NCI-H510A treated with DMSO at 0.1 percent for 48 hours (cell line): ENCODE measurements around the gene SLC6A7.

Experiments
- DNase-seq: peaks from one replicate; lab custom pipeline; 2025; lab: John Stamatoyannopoulos, UW

Gene SLC6A7

DNA sequence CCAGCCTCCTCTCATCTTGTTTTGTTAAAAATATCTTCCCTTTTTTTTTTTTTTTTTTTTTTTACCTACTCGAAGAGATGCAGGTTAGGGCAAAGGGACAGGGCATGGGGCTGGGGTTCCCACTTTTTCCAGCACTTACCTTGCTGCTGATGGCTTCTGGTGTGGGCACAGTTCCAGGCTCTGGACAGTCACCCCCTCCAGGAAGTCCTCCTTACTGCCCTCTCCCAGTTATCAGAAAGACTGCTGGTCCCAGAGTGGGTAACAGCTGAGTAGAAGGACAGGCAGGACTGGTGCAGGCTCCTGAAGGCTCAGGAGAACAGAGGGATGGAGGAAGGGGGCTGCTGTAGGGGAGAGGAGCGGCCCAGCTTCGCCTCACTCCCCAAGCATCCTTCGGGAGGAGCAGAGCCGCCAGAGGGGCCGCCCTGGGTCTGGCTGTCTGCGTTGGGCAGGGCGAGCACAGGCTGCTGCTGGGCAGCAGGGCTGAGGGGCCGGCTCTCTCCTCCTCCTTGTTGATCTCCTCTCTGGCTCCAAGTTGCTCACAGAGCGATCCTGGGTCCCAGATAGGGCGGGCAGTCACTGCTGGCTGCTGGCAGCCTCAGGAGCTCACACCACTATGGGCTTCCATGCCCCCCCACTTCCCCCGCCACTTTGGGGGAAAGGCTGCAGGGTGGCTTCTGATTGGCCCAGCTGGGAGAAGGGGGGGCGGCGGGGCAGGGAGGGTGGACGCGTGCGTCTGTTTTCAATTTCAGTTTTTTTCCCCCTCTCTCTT, 34.4 kb upstream of the SLC6A7 start, which contains the start of gene PDGFRB:
PDGFRB (minus strand) TSS at position 588 of the 769 bp plus-strand sequence. CDS start 18,798 bp downstream, outside the sequence.
- DNase-seq: peak; percentile 28

DNA sequence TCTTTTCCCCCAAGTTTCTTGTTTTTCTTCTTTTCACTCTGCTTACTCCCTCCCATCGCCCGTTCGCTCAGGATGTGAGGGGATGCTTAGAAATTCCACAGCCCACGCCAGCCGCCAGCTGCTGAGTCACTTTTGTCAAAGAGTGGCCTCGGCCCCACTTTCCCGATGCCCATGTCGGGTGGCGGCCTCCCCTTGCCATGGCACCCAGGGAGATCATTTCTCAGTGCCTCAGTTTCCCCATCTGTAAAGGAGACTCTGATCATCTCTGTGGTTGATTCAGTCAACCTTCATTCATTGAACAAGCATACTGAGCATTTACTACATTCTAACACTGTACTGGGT, 33.9 kb upstream of the SLC6A7 start:
- no peak for DNase-seq

DNA sequence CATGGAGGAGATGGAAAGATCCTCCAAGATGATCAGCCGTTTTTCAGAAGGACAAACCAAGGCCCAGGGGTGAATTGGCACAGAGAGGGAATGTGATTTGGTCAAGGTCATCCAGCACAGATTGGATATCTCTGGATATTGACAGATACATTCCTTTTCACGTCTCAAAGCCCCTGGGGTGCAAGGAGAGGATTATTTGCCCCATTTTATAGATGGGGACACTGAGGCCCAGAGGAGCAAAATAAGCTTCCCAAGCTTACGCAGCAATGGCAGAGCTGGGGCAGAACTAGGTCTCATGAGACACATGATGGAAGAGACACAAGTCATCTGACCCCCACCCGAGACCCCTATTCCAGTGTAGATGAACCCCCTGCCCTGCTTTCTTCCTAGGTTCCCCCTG, 33.3 kb upstream of the SLC6A7 start:
- no peak for DNase-seq

DNA sequence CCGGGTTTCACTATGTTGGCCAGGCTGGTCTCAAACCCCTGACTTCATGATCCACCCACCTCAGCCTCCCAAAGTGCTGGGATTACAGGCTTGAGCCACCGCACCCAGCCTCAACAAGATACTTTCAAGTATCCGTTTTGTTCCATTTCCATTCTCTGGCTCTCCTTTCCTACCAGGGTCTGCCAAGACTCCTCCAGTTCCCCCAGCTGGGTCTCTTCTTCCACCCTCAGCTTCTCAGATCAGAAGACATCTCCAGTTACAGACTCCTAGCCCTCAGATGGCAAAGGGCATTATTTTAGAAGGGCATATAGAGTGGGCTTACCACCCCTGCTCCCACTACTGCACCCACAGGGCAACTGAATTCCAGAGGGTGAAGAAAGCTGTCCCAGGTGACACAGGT, 32.7 kb upstream of the SLC6A7 start:
- no peak for DNase-seq

DNA sequence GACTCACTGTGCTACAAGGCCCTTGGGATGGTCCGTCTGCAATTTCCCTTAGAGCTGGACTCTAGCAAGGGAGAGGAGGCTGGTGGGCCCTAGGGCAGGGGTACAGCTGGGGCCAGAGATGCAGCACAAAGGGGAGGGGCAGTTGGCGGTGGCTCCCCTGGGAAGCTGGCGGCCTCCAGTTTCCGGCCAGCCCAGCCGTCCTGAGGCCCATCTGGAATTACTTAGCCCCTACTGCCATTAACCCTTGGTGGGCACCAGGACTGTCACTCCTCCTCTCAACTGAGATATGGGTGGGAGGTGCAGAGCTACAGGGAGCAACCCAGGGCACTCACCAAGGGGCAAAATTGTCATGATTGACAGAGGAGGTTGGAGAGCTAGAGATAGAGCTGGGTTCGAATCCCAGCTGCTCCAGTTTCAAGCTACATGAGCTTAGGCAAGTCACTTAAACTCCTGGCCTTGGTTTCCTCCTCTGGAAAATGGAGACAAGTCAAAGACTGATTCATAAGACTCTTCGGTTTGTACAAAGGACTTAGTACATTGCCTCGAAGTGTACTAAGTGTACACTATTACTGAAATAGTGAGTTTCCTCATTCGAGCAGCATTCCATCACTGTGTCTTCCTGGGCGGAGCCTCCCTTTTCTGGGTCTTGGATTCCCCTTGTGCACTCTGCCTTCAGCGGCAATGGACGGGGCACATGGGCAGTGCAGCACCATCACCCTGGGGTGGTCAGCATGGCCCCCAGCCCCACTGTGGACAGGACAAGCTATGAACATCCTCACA, 31.5 kb upstream of the SLC6A7 start:
- no peak for DNase-seq

DNA sequence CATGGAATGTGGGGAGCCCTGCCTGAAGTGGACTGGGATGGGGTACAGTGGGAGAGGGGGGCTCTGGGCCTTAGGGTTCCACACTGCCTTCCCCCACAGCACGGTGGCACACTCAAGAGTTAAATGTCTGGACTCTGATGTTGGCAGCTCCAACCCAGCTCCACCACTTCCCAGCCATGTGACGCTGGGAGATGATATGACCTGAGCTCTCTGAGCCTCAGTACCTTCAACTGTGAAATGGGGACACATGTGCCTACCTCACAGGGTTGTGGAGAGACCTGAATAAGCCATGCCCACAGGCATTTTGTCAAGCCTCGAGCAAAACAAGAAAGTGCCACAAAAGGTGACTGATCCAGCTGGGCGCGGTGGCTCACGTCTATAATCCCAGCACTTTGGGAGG, 30.8 kb upstream of the SLC6A7 start:
- DNase-seq: no peak

DNA sequence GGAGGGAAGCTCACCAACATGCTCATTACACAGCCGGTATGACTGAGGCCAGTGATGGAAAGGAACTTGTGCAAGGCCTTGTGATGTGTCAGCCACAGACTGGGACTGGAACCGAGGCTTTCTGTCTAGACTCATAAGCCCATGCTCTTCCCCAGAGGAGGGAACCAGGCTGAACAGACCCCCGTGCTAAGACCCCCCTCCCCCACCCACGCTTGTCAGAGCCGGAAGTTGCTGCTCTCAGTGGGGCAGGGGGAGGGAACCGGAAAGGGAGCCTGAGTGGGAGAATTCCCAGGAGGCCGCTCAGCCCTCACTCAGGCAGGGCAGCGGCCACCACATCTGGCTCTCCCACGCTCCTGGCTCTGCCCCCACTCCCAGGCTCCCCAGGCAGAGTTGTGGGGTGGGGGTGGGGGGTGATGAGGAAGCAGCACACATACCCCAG, 30.1 kb upstream of the SLC6A7 start:
- no peak for DNase-seq

DNA sequence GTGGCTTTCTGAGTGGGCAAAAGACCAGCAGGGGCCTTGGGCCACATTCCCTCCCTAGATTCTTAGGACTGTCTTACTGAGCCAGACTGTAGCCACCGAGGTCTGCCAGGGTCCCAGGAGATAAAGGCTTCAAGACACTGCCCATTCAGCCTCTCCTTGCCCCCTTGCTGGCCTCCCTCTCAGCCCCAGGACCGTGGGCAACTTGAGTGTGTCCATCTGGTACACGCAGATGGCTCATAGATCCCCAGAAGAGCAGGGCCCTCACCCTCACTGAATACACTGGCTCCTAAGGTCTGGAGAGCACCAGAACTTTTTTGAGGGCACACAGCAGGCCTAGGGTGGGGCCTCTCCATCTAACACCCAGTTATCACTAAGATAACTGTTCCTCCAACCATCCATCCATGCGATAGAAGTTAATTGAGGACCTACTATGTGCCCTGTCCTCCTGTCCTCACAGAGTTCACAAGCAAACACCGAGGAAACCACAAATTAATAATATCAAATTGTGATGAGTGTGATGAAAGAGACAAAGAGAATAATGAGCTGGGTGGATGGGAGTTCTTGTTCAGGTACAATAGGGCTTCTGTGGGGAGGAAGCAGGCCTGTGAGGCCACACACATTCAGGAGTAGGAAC, 29.3 kb upstream of the SLC6A7 start:
- DNase-seq: no peak

DNA sequence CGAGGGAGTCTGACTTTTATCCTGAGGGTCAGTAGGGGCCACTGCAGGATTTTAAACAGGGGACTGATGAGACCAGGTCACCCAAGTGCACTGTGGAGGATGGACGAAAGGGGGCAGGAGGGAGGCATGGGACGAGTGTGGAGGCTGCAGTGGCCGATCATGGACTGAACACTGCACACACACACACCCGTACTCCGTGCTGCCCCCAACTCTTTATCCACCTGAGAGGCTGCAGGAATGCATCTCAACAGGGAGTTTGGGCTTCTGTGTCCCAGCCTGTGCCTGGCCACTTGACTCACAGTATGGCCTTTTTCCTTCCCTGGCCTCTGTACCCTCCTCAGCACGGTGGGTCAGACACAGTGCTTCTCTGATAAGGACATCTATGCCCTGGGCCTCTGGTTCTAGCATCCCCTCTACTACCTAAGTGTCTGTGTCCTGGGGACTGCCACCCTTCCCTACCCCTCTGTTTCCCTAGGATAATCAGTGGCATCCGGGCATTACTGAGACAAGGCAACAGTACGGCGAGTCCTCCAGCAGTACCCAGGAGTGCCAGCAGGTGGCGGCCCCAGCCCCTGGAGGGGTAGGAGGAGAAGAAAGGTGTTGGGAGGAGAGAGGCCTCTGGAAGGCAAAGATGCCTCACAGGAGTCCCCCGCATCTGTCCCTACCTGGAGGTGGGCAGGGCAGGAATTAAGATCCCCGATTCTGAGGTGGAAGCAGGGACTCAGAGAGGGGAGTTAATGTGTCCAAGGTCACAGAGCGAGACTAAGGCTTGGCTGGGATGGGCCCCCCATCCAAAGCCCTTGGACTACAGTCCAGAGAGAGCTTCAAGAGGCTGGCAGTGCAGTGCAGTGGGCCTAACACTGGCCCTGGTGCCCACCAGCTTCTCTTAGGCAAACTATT, 28.4 kb upstream of the SLC6A7 start:
- peak; percentile 53 for DNase-seq

DNA sequence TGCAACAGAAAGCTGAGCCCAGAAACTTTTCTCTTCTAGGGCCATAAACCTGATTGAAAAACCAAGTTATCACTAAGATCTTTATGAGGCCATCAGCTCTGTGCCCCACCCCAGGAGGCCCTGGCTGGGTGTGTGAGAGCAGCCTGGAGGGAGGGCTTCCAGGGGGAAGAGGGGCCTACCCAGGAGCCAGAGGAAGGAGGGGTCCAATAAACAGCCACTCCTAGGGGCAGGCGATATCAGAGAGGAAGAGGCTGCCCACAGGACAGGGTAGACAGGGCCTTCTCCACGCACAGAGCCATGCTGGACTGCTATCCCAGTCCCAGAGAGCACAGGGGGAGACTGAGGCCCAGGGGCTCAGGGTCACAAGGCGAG, 27.7 kb upstream of the SLC6A7 start:
- no peak for DNase-seq

DNA sequence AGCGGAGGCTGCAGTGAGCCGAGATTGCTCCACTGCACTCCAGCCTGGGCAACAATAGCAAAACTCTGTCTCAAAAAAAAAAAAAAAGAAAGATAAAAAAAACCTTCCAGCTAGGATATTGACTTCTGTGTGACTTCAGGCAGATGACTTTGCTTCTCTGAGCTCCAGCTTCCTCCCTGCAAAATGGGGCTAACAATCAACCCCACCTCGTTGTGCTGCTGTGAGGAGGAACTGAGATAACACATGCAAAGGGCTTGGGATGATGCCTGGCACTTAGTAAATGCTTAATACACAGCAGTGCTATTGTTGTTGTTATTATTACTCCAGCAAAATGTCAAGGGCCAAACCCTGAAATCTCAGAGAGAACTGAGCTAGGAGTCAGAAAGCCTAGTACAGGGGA, 26.8 kb upstream of the SLC6A7 start:
- no peak for DNase-seq

DNA sequence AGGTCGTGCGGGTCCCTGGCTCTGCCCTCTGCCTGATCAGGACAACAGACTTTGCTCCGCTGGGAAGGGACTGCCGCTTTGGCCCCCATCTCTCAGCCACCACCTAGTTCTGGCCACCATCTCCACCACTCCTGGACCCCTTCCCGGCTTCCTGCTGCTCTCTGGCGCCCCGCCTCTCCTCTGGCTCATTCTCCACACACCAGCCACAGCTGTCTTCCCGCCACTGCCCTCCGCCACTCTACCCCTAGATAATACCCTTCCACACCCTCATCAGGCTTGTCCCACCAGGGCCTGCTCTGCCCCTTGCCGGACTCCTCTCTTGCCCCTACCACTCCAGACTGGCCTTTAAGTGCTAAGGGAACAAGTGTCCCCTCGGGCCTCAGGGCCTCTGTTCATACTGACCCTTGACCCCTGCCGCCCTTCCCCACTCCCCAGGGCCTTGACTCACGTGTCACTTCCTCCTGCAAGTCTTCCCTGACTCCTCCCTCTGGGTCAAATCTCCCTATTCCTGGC, 26.3 kb upstream of the SLC6A7 start:
- no peak for DNase-seq

DNA sequence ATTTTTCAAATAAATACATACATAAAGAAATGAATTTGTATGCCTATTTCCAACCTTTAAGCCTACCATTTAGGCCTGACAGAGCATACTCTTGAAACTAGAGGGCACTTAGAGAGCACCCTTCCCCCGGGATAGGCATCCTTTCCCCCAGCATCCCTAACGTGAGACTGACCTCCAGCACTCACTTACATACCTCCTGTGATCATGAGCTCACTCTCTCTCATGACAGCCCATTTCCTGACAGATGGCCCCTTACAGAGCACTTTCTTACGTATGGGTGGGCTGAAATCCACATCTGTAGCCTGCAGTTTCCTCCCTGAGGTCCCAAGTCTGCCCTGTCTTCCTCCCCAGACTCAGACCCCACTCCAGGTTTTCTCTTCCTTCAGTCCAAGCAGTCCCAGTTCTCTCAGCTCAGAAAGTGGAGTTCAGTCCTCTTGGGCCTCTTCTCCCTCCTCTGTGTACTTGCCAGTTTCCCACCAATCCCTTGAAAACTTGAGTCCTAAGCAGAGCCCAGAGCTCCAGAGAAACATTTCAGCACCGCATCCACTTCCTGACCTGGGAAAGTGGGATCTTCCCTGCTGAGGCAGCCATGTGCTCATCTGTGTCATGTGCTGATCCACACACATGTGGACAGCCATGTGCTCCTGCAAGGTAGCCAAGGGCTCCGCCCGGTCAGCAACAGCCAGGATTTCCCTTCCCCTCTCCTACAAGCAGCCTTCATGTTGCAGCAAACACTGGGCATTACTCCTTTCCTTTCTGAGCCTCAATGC, 25.5 kb upstream of the SLC6A7 start:
- no peak for DNase-seq

DNA sequence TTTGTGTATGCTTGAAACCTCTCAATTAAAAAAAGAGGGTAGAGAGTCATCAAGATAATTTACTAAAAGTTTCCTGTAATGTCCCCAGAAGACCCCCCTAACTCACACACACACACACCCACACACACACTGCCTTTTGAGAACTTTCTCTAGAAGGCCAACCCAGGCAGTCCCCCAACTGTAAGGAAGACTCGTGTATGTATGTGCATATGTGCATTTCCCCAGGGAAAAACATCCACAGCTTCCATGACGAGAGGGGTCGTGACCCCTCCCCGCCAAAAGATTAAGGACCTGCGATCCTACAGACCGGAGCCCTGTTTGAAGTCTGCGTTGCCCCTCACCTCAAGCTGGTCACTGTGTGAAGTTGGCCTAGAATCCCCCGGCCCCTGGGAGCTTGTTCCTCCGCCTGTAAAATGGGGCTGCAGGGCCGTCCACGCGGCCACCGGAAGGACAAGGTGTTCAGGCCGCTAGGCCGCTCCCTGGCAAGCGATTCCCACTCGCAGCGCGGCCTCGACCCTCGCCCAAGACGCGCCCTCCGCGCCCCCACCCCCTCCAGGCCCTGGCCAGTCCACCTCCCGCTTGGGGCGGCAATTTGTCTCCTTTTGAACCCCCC, 23.7 kb upstream of the SLC6A7 start:
- DNase-seq: no peak

DNA sequence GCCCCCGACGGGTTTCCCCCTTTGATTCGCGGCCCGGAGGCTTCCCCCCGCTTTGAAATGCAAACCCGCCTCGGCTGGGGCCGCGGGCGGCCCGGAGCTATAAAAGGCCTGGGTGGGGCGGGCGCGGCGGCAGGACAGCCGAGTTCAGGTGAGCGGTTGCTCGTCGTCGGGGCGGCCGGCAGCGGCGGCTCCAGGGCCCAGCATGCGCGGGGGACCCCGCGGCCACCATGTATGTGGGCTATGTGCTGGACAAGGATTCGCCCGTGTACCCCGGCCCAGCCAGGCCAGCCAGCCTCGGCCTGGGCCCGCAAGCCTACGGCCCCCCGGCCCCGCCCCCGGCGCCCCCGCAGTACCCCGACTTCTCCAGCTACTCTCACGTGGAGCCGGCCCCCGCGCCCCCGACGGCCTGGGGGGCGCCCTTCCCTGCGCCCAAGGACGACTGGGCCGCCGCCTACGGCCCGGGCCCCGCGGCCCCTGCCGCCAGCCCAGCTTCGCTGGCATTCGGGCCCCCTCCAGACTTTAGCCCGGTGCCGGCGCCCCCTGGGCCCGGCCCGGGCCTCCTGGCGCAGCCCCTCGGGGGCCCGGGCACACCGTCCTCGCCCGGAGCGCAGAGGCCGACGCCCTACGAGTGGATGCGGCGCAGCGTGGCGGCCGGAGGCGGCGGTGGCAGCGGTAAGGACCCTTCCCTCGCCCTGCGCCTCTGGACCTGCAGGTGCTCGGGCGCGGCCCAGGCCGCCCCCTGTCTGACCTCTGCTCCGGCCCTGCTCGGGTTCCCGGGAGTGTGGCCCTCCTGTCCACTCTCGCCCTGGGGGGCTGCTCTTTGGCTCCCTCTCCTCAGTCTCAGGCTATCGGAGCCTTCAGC, 23.0 kb upstream of the SLC6A7 start, which contains the start of gene CDX1:
CDX1 (plus strand) TSS at position 129 of the 862 bp plus-strand sequence; CDS start at position 228, 99 bp downstream.
- DNase-seq: no peak

DNA sequence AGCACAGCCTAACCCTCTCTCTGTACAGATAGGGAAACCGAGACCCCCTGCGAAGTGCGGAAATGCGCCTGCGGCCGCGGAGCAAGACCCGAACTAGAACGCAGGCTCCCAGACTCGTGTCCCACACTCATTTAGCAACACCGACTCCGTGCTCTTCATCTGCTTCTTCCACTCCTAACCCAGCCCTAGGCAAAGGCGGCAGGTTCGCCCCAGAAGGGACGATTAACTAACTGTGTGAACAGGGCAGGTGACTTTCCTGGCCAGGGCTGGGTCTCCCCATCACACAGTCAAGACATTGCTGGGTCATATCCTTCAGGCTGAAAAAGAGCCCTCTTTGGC, 22.4 kb upstream of the SLC6A7 start:
- DNase-seq: no peak

DNA sequence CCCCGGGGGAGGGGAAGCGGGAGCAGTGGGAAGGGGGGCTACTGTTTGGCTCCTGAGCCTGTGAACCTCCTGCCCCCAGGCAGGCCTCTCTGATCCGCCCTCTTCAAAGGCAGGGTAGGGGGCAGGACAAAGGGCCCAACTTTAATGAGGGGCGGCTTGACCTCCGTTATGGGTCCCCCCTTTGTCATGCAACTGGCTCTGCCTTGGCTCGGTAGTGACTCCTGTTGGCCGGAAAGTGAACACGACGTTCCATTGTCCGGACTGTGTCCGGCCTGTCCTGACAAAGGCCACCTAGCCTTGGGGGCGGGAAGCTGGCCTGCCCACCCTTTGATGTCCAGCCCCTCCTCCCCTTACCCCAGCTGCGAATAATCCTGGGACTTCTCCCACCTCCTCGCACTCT, 22.0 kb upstream of the SLC6A7 start:
- no peak for DNase-seq

DNA sequence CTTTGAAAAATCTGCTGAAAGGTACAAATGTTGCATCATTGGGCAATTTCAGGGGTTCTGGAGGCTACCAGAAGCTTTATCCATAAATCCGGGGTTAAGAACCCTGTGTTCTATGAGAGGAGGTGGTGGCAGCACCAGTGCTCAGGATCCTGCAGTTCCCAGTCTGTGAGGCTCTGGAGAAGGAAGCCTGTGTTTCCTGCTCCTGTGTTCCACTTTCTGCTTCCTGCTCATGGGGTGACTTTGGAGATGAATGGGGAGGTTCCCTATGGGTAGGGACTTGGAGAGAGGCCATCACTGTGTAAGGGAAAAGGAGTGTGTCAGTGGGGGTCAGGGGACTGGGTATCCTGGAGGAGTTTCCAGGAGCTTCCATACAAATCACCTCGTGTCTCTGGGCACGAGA, 21.0 kb upstream of the SLC6A7 start:
- DNase-seq: no peak

DNA sequence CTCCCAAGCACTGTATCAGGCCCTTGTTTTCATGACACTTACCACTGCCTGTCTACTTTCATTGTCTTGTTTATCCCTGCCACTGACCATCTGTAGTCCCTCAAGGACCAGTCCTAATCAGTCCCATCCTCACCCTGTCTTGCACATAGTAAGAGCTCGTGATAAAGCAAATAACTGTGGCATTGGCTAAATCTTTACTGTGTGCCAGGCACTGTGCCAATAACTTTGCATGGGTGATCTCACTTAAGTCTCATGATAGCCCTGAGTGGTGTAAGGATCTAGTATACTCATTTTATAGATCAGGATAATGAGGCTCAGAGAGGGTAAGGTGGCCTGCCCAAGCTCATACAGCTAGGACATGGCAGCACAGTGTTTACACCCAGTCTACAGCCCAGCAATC, 17.7 kb upstream of the SLC6A7 start:
- DNase-seq: no peak

DNA sequence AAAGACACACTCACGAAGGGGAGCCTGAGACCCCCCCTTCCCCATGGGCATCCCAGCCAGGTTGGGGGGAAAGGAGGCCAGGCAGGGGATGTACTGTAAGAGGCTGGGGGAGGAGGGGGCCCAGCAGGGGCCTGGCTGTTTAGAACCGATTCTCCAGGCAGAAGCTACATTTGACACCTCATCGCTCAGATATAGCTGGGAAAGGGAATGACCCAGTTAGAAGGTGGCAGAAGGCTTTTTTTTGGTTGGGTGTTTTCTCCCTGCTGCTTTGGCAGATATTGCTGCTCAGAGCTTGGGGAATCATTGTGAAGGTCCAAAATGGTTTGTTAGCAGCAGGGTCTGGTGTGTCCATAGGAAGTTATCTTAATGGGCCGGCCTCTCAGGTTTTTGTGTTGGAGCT, 17.3 kb upstream of the SLC6A7 start:
- no peak for DNase-seq
